HepG2 (cell line): ENCODE measurements around the gene ARHGEF38. TPM values are rescaled to one million over a fixed set of nuclear protein-coding genes. Genes with fewer than 3 reads are reported as not detected.

ENCODE experiments used
- ATAC-seq: fragments of 200-7000 bp; cut with Tn5 transposase; 3 replicates; pipeline ENCODE4 v1.9.1; 2020; ENCODE audit warnings: mild to moderate bottlenecking, moderate library complexity
- BruUV-seq: library from RNA; stranded (reverse); fragments of 400-500 nt; replicated peaks from 2 replicates; lab custom pipeline; 2021; lab: Mats Ljungman, UMichigan
- CTCF ChIA-PET: fragments of 300-600 bp; formaldehyde crosslinking; extraction: SDS; loops from one replicate; lab custom pipeline; 2021; ENCODE audit warnings: low total read pairs, inconsistent platforms, low intra/inter-chr PET ratio; lab: Yijun Ruan, JAX
- POLR2A ChIA-PET: fragments of 350-600 bp; sonication (Branson Sonifier 250); formaldehyde crosslinking; loops from one replicate; lab custom pipeline; 2020; ENCODE audit warnings: antibody characterized with exemption, inconsistent platforms; lab: Yijun Ruan, JAX
- DNase-seq: peaks from one replicate; pipeline ENCODE4 v3.0.0-alpha.2; 2015; ENCODE audit warnings: low spot score
- FAIRE-seq: peaks from 3 replicates; lab custom pipeline; 2011; peaks lifted over from hg19 to GRCh38; lab: Jason Lieb, UNC
- H2AFZ ChIP-seq: one replicate; pipeline ENCODE4 v1.6.1; 2011; ENCODE audit warnings: low read length, inconsistent platforms
- H3K27ac ChIP-seq: fragments of 300-600 bp; 3 replicates; pipeline ENCODE4 v1.8.0; 2011; ENCODE audit warnings: mixed run types, mild to moderate bottlenecking, mixed read lengths, low read length, inconsistent platforms; ENCODE audit not compliant: insufficient read depth; ENCODE audit errors: extremely low read length
- H3K27me3 ChIP-seq, 2 experiments: fragments of 200-600 bp in 1 of 2; 2 replicates in 1 of 2; 3 replicates in 1 of 2; pipeline versions ENCODE4 v1.6.0 to v1.8.0; 2011; ENCODE audit warnings: low read length in 2 of 2, mild to moderate bottlenecking in 2 of 2, moderate library complexity in 2 of 2, inconsistent platforms in 1 of 2; ENCODE audit not compliant: insufficient read depth in 2 of 2, control insufficient read depth in 1 of 2
- H3K36me3 ChIP-seq, 2 experiments: fragments of 200-600 bp in 1 of 2; replicated peaks in 1 of 2; 2 replicates in 1 of 2; 3 replicates in 1 of 2; pipeline versions ENCODE4 v1.5.1 to v1.8.0; 2011; ENCODE audit warnings: low read length in 2 of 2, inconsistent platforms in 1 of 2; ENCODE audit not compliant: insufficient read depth in 2 of 2, control insufficient read depth in 1 of 2
- H3K4me1 ChIP-seq: 2 replicates; pipeline ENCODE4 v1.5.1; 2012; ENCODE audit warnings: low read length, inconsistent platforms; ENCODE audit not compliant: insufficient read depth
- H3K4me2 ChIP-seq: 2 replicates; pipeline ENCODE4 v1.6.0; 2011; ENCODE audit warnings: low read depth, low read length, inconsistent platforms
- H3K4me3 ChIP-seq, 3 experiments: fragments of 200-600 bp in 1 of 3; sonication (generic), shearing (Covaris generic) in 1 of 3; replicated peaks in 1 of 3; 2 replicates each; pipeline ENCODE4 v1.5.1; 2011 to 2016; ENCODE audit warnings: low read length in 3 of 3, inconsistent platforms in 2 of 3, low read depth in 2 of 3, mild to moderate bottlenecking in 2 of 3, control low read depth in 1 of 3, mixed read lengths in 1 of 3; ENCODE audit not compliant: insufficient read depth in 1 of 3
- H3K79me2 ChIP-seq: one replicate; pipeline ENCODE4 v1.6.1; 2011; ENCODE audit warnings: low read length, inconsistent platforms; ENCODE audit not compliant: insufficient read depth
- H3K9ac ChIP-seq: 2 replicates; pipeline ENCODE4 v1.6.0; 2011; ENCODE audit warnings: mild to moderate bottlenecking, low read depth, low read length, inconsistent platforms; ENCODE audit not compliant: insufficient read depth
- H3K9me3 ChIP-seq: 2 replicates; pipeline ENCODE4 v1.5.1; 2012; ENCODE audit warnings: mild to moderate bottlenecking, low read length
- H4K20me1 ChIP-seq: 2 replicates; pipeline ENCODE4 v1.6.0; 2011; ENCODE audit warnings: inconsistent platforms, mild to moderate bottlenecking, low read length, moderate library complexity; ENCODE audit not compliant: insufficient read depth
- CCAR2 ChIP-seq: fragments of 200-400 bp; formaldehyde crosslinking; optimal IDR thresholded peaks from 2 replicates; pipeline ENCODE3; 2018; ENCODE audit warnings: low read depth, mild to moderate bottlenecking, low read length, moderate library complexity
- HOXA7 ChIP-seq: sonication (generic); formaldehyde crosslinking; IDR thresholded peaks from 2 replicates; pipeline ENCODE4 v1.8.1; 2022; ENCODE audit warnings: mild to moderate bottlenecking, missing genetic modification reagents, moderate library complexity
- MIER2 ChIP-seq: IDR thresholded peaks from 2 replicates; pipeline ENCODE4 v1.6.1; 2016; ENCODE audit warnings: missing biosample characterization, missing genetic modification reagents
- NFYC ChIP-seq: IDR thresholded peaks from 2 replicates; pipeline ENCODE4 v1.6.1; 2016; ENCODE audit warnings: missing genetic modification reagents, missing compliant biosample characterization
- REXO4 ChIP-seq: sonication (generic); formaldehyde crosslinking; IDR thresholded peaks from 2 replicates; pipeline ENCODE4 v1.8.0; 2022; ENCODE audit warnings: missing genetic modification reagents, mild to moderate bottlenecking, borderline replicate concordance
- ZFY ChIP-seq: sonication (generic); formaldehyde crosslinking; IDR thresholded peaks from 2 replicates; pipeline ENCODE4 v1.4.0; 2020; ENCODE audit warnings: missing genetic modification reagents
- ZNF101 ChIP-seq: sonication (generic); formaldehyde crosslinking; IDR thresholded peaks from 2 replicates; pipeline ENCODE4 v1.4.0; 2020; ENCODE audit warnings: mild to moderate bottlenecking, low read depth, missing genetic modification reagents, borderline replicate concordance
- ZNF124 ChIP-seq: sonication (generic); formaldehyde crosslinking; IDR thresholded peaks from 2 replicates; pipeline ENCODE4 v1.4.0; 2020; ENCODE audit warnings: missing genetic modification reagents
- ZNF230 ChIP-seq: sonication (generic); formaldehyde crosslinking; IDR thresholded peaks from 2 replicates; pipeline ENCODE4 v1.4.0; 2020; ENCODE audit warnings: mild to moderate bottlenecking, missing genetic modification reagents
- ZNF274 ChIP-seq: sonication (generic); formaldehyde crosslinking; IDR thresholded peaks from 2 replicates; pipeline ENCODE4 v1.5.1; 2020; ENCODE audit warnings: mild to moderate bottlenecking, missing genetic modification reagents
- WGBS: methylation state at CpG from one replicate; pipeline ENCODE4 v1.1.6; 2017; ENCODE audit warnings: low lambda C conversion rate; 5-methylcytosine and 5-hydroxymethylcytosine counted together
- in situ Hi-C: cut with HindIII; loops from 2 replicates; pipeline ENCODE4 v1.10.0; 2017; ENCODE audit warnings: low pct_unique_long_range_greater_than_20kb; ENCODE audit not compliant: extremely low pct_ligation_motif_present
- intact Hi-C: fragments of 100-400 bp; cut with micrococcal nuclease; formaldehyde crosslinking; loops from one replicate; pipeline ENCODE4 v1.10.0; 2022; ENCODE audit not compliant: unreplicated experiment
- polyA plus RNA-seq, 8 experiments: library from polyadenylated mRNA; depleted of rRNA in 3 of 8; stranded (reverse) in 7 of 8; unstranded in 1 of 8; fragments of >200 nt; fragmentation: Illumina TruSeq in 4 of 8; extraction: Trizol in 4 of 8; gene quantifications; 2 replicates each; pipeline versions ENCODE4 v1.2.1 to v1.2.3, GENCODE V29; 2011 to 2016; ENCODE audit warnings: low read depth in 4 of 8, missing spikeins in 1 of 8, mixed read lengths in 1 of 8; ENCODE audit not compliant: insufficient read depth in 1 of 8
- total RNA-seq, 5 experiments: library from RNA; depleted of rRNA; stranded (reverse); fragments of >200 nt; fragmentation: Illumina TruSeq; extraction: Trizol; gene quantifications; 2 replicates each; pipeline ENCODE4 v1.2.3, GENCODE V29; 2016; ENCODE audit warnings: low read depth in 1 of 5
- TF ChIP-seq, protein P1 (sequence below): sonication (generic); formaldehyde crosslinking; IDR thresholded peaks from 2 replicates; pipeline ENCODE4 v1.4.0; 2020; ENCODE audit warnings: missing genetic modification reagents
- TF ChIP-seq, protein P2 (sequence below): sonication (generic); formaldehyde crosslinking; IDR thresholded peaks from 2 replicates; pipeline ENCODE4 v1.8.1; 2022; ENCODE audit warnings: low read depth, mild to moderate bottlenecking, missing genetic modification reagents
- TF ChIP-seq, protein P3 (sequence below): sonication (generic); formaldehyde crosslinking; IDR thresholded peaks from 2 replicates; pipeline ENCODE4 v1.8.0; 2022; ENCODE audit warnings: low read depth, missing genetic modification reagents
- TF ChIP-seq, protein P4 (sequence below): sonication (generic); formaldehyde crosslinking; IDR thresholded peaks from 2 replicates; pipeline ENCODE4 v1.5.0; 2020; ENCODE audit warnings: mild to moderate bottlenecking, missing genetic modification reagents, moderate library complexity

The ARHGEF38 gene
- total and polyA plus RNA-seq, 2 of the 13 experiments (the other 11 are each of a cell fraction or from before 2014, with no cell fraction given) = not detected

DNA sequence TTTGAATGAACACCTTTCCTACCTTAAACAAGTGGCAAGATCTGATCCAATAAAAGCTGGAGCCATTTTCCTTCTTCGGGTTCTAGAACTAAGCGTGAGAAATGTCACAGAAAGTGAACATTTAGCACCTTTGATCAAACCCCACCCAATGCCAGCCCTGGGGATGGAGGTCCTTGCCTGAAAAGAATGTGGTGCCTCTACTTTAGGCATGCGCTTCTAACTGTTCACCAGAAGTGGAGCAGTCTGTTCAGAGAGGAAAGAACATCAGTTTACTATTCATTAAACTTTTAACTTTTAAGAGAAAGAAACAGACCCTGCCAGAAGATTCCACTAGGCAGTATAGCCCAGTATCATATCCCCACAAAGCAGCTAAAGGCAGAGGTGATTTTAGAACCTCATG is 80.2 kb downstream of the ARHGEF38 start:
- ATAC-seq (no peak), FAIRE-seq (no peak), DNase-seq (no peak)
- H3K27ac ChIP-seq = no peak overlapping the region
- CTCF ChIA-PET = interaction anchor here (1.3 kb wide), 1 partner anchor 112 kb away, joined by 4 read pairs; no protein-coding TSS in a partner anchor
- H3K79me2 ChIP-seq = no peaks in the 10 kb centered on the region
- intact Hi-C loops (no loop called here), in situ Hi-C loops (no loop called here)
- no peak overlapping the region for H2AFZ ChIP-seq
- H3K9ac ChIP-seq = no peak overlapping the region
- no peaks in the 10 kb centered on the region for H3K36me3 ChIP-seq
- POLR2A ChIA-PET = no interaction called here
- H4K20me1 ChIP-seq = no peaks in the 10 kb centered on the region
- H3K4me3 ChIP-seq = no peak overlapping the region
- H3K4me1 ChIP-seq = no peaks in the 10 kb centered on the region
- WGBS = 38% methylated on average over 3 of the region's 3 CpGs
- no peaks in the 10 kb centered on the region for H3K9me3 ChIP-seq
- BruUV-seq = no TSS peak
- peaks cover 0 to 4% of the 10 kb centered on the region in 2 experiments; a peak in 1 of 5 replicates for H3K27me3 ChIP-seq
- no peak overlapping the region for H3K4me2 ChIP-seq
- TF ChIP-seq MIER2 (CRISPR knock-in tag) (no peak), ZNF124 (CRISPR knock-in tag) (no peak), ZNF101 (CRISPR knock-in tag) (no peak), CCAR2 (no peak), REXO4 (no peak), ZFY (no peak), ZNF274 (CRISPR knock-in tag) (no peak), NFYC (CRISPR knock-in tag) (no peak), HOXA7 (CRISPR knock-in tag) (no peak), ZNF230 (CRISPR knock-in tag) (no peak)
- TF ChIP-seq, protein P1, sequence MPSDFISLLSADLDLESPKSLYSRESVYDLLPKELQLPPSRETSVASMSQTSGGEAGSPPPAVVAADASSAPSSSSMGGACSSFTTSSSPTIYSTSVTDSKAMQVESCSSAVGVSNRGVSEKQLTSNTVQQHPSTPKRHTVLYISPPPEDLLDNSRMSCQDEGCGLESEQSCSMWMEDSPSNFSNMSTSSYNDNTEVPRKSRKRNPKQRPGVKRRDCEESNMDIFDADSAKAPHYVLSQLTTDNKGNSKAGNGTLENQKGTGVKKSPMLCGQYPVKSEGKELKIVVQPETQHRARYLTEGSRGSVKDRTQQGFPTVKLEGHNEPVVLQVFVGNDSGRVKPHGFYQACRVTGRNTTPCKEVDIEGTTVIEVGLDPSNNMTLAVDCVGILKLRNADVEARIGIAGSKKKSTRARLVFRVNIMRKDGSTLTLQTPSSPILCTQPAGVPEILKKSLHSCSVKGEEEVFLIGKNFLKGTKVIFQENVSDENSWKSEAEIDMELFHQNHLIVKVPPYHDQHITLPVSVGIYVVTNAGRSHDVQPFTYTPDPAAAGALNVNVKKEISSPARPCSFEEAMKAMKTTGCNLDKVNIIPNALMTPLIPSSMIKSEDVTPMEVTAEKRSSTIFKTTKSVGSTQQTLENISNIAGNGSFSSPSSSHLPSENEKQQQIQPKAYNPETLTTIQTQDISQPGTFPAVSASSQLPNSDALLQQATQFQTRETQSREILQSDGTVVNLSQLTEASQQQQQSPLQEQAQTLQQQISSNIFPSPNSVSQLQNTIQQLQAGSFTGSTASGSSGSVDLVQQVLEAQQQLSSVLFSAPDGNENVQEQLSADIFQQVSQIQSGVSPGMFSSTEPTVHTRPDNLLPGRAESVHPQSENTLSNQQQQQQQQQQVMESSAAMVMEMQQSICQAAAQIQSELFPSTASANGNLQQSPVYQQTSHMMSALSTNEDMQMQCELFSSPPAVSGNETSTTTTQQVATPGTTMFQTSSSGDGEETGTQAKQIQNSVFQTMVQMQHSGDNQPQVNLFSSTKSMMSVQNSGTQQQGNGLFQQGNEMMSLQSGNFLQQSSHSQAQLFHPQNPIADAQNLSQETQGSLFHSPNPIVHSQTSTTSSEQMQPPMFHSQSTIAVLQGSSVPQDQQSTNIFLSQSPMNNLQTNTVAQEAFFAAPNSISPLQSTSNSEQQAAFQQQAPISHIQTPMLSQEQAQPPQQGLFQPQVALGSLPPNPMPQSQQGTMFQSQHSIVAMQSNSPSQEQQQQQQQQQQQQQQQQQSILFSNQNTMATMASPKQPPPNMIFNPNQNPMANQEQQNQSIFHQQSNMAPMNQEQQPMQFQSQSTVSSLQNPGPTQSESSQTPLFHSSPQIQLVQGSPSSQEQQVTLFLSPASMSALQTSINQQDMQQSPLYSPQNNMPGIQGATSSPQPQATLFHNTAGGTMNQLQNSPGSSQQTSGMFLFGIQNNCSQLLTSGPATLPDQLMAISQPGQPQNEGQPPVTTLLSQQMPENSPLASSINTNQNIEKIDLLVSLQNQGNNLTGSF = no peak
- TF ChIP-seq, protein P2, sequence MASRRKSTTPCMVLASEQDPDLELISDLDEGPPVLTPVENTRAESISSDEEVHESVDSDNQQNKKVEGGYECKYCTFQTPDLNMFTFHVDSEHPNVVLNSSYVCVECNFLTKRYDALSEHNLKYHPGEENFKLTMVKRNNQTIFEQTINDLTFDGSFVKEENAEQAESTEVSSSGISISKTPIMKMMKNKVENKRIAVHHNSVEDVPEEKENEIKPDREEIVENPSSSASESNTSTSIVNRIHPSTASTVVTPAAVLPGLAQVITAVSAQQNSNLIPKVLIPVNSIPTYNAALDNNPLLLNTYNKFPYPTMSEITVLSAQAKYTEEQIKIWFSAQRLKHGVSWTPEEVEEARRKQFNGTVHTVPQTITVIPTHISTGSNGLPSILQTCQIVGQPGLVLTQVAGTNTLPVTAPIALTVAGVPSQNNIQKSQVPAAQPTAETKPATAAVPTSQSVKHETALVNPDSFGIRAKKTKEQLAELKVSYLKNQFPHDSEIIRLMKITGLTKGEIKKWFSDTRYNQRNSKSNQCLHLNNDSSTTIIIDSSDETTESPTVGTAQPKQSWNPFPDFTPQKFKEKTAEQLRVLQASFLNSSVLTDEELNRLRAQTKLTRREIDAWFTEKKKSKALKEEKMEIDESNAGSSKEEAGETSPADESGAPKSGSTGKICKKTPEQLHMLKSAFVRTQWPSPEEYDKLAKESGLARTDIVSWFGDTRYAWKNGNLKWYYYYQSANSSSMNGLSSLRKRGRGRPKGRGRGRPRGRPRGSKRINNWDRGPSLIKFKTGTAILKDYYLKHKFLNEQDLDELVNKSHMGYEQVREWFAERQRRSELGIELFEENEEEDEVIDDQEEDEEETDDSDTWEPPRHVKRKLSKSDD (CRISPR knock-in tag) = no peak
- TF ChIP-seq, protein P3, sequence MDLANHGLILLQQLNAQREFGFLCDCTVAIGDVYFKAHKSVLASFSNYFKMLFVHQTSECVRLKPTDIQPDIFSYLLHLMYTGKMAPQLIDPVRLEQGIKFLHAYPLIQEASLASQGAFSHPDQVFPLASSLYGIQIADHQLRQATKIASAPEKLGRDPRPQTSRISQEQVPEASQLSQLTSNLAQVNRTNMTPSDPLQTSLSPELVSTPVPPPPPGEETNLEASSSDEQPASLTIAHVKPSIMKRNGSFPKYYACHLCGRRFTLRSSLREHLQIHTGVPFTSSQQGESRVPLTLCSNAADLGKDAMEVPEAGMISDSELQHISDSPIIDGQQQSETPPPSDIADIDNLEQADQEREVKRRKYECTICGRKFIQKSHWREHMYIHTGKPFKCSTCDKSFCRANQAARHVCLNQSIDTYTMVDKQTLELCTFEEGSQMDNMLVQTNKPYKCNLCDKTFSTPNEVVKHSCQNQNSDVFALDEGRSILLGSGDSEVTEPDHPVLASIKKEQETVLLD (CRISPR knock-in tag) = no peak
- TF ChIP-seq, protein P4, sequence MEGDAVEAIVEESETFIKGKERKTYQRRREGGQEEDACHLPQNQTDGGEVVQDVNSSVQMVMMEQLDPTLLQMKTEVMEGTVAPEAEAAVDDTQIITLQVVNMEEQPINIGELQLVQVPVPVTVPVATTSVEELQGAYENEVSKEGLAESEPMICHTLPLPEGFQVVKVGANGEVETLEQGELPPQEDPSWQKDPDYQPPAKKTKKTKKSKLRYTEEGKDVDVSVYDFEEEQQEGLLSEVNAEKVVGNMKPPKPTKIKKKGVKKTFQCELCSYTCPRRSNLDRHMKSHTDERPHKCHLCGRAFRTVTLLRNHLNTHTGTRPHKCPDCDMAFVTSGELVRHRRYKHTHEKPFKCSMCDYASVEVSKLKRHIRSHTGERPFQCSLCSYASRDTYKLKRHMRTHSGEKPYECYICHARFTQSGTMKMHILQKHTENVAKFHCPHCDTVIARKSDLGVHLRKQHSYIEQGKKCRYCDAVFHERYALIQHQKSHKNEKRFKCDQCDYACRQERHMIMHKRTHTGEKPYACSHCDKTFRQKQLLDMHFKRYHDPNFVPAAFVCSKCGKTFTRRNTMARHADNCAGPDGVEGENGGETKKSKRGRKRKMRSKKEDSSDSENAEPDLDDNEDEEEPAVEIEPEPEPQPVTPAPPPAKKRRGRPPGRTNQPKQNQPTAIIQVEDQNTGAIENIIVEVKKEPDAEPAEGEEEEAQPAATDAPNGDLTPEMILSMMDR = no peak
